HFFc6 (cell line): ENCODE data around the gene HP. TPM values are rescaled to one million over a fixed set of nuclear protein-coding genes. Genes with fewer than 3 reads are reported as not detected.

Experiments
- DNase-seq: peaks from one replicate; pipeline ENCODE4 v3.0.0-alpha.2; 2018
- H3K27ac Mint-ChIP-seq: 2 replicates; pipeline ENCODE4 v1.8.0; 2020; ENCODE audit warnings: mild to moderate bottlenecking, mixed read lengths
- H3K27me3 Mint-ChIP-seq: 2 replicates; pipeline ENCODE4 v1.8.0; 2021; ENCODE audit warnings: mild to moderate bottlenecking, moderate library complexity, mixed read lengths; ENCODE audit not compliant: insufficient read depth
- H3K36me3 Mint-ChIP-seq: 2 replicates; pipeline ENCODE4 v1.8.0; 2021; ENCODE audit warnings: low read depth, mixed read lengths
- H3K4me1 Mint-ChIP-seq: 2 replicates; pipeline ENCODE4 v1.8.0; 2020; ENCODE audit warnings: low read depth, mixed read lengths
- H3K4me3 Mint-ChIP-seq: 2 replicates; pipeline ENCODE4 v1.8.0; 2020; ENCODE audit warnings: mild to moderate bottlenecking, moderate library complexity, mixed read lengths
- H3K9me3 Mint-ChIP-seq: 2 replicates; pipeline ENCODE4 v1.8.0; 2020; ENCODE audit warnings: mild to moderate bottlenecking, mixed read lengths
- CTCF ChIP-seq: fragments of 200-600 bp; sonication (generic); IDR thresholded peaks from 2 replicates; pipeline ENCODE4 v1.5.0; 2021; ENCODE audit warnings: antibody characterized with exemption, mild to moderate bottlenecking
- total RNA-seq, 6 experiments: library from RNA; stranded (reverse); fragmentation: NEBNext Ultra II Directional; extraction: Animal tissue kit (Norgen Biotek cat#: 25700); gene quantifications; 2 replicates in 1 of 6; 3 replicates in 5 of 6; pipeline ENCODE4 v1.2.3, GENCODE V29; 2021

HP gene
- total RNA-seq, 6 experiments from 2014 or later, result not detected

- TF ChIP-seq CTCF, result no peak
- Mint-ChIP-seq H3K36me3 (peaks cover 45% of the 10 kb centered on the region), H3K27ac (no peak overlapping the region), H3K4me1 (no peaks in the 10 kb centered on the region), H3K9me3 (no peaks in the 10 kb centered on the region), H3K4me3 (no peak overlapping the region), H3K27me3 (peaks cover 3% of the 10 kb centered on the region; the same call in 1 of the 2 replicates)
- DNase-seq, result no peak
These were observed 55.7 kb downstream of the HP start for GRCh38 chr16:72109966-72110530.

Other genes with a start within 250 kb of the HP start
- 100 to 1,000 TPM in 5 of 6 experiments, 10 to 100 TPM in 1; 87.5 to 115 (median 106) TPM for gene AP1G1, start 245.7 kb upstream of the HP start, total RNA-seq
- 10 to 100 TPM; 14.9 to 19.0 (median 17.2) TPM for gene ATXN1L, start 208.5 kb upstream of the HP start, total RNA-seq
- 1 to 10 TPM; 4.1 to 6.2 (median 4.7) TPM for gene ZNF821, start 170.3 kb upstream of the HP start, total RNA-seq
- gene IST1, start 159.0 kb upstream of the HP start, total RNA-seq, result 100 to 1,000 TPM; 113 to 136 (median 125) TPM
- not detected for gene PKD1L3, start 54.1 kb upstream of the HP start, total RNA-seq
- 10 to 100 TPM in 1 of 6 experiments, 1 to 10 TPM in 5; 6.8 to 10.0 (median 8.8) TPM for gene DHODH, start 45.8 kb upstream of the HP start, total RNA-seq
- not detected for gene HPR, start 8.7 kb downstream of the HP start, total RNA-seq
- gene TXNL4B, start 39.1 kb downstream of the HP start, total RNA-seq, result 10 to 100 TPM in 3 of 6 experiments, 1 to 10 TPM in 3; 5.9 to 10.4 (median 9.9) TPM
- gene DHX38, start 39.3 kb downstream of the HP start, total RNA-seq, result 10 to 100 TPM; 51.1 to 58.2 (median 55.6) TPM
- under 1 TPM in 2 of 6 experiments, not detected in 4; 0.07 to 0.31 TPM for gene PMFBP1, start 117.7 kb downstream of the HP start, total RNA-seq